Suprapubic skin (tissue), 4 donors: ENCODE data around the gene ATP2C2.

Experiments
- CTCF ChIP-seq, 2 donors: fragments of 200-600 bp in 1 of 2; fragments of 450-650 bp in 1 of 2; sonication (generic) in 1 of 2; IDR thresholded peaks; one replicate each; pipeline ENCODE4 v1.5.1; 2016 to 2019; ENCODE audit warnings: antibody characterized with exemption in 2 of 2, mild to moderate bottlenecking in 1 of 2, moderate library complexity in 1 of 2
- POLR2A ChIP-seq, 2 donors: fragments of 450-650 bp; IDR thresholded peaks; one replicate each; pipeline ENCODE4 v1.6.1; 2017; ENCODE audit warnings: antibody characterized with exemption in 2 of 2, mild to moderate bottlenecking in 2 of 2, moderate library complexity in 2 of 2
- POLR2AphosphoS5 ChIP-seq, 3 donors: sonication (generic); formaldehyde crosslinking; IDR thresholded peaks; one replicate each; pipeline ENCODE4 v1.6.1; 2017; ENCODE audit warnings: antibody characterized with exemption in 3 of 3

GRCh38 chr16:84467709-84468108 is 99.4 kb downstream of the ATP2C2 start:
- TF ChIP-seq CTCF (IDR thresholded peaks at IDR 0.05), result no peak
- TF ChIP-seq POLR2AphosphoS5 (IDR thresholded peaks at IDR 0.05), result no peak
- no peak for TF ChIP-seq POLR2A (IDR thresholded peaks at IDR 0.05)
